HEK293 (cell line): ENCODE data around the gene RASEF.

ENCODE experiments used
- CTCF ChIA-PET: fragments of 350-600 bp; formaldehyde crosslinking; extraction: SDS; loops from one replicate; lab custom pipeline; 2021; ENCODE audit warnings: antibody characterized with exemption; lab: Yijun Ruan, JAX
- POLR2A ChIA-PET: fragments of 300-600 bp; formaldehyde crosslinking; extraction: SDS; loops from one replicate; lab custom pipeline; 2020; ENCODE audit warnings: antibody characterized with exemption, inconsistent platforms; lab: Yijun Ruan, JAX
- H3K27ac ChIP-seq: fragments of 200-500 bp; sonication (Bioruptor generic); 2 replicates; pipeline ENCODE4 v1.5.1; 2014; ENCODE audit warnings: low read depth, low read length, control low read depth, inconsistent platforms; ENCODE audit errors: extremely low read depth
- H3K36me3 ChIP-seq, 2 experiments: fragments of 200-500 bp in 1 of 2; sonication (Bioruptor generic) in 1 of 2; 1 replicate in 1 of 2; 2 replicates in 1 of 2; pipeline ENCODE4 v1.5.1; 2014 to 2017; ENCODE audit warnings: inconsistent platforms in 2 of 2, low read length in 2 of 2; ENCODE audit not compliant: control insufficient read depth in 2 of 2, insufficient read depth in 1 of 2
- H3K4me1 ChIP-seq: fragments of 200-500 bp; sonication (Bioruptor generic); 2 replicates; pipeline ENCODE4 v1.5.1; 2014; ENCODE audit warnings: mild to moderate bottlenecking, low read length, inconsistent platforms; ENCODE audit not compliant: control insufficient read depth, insufficient read depth
- H3K4me3 ChIP-seq: 2 replicates; pipeline ENCODE4 v1.5.1; 2011; ENCODE audit warnings: low read depth, mild to moderate bottlenecking, control low read depth, low read length, moderate library complexity
- H3K9me3 ChIP-seq: fragments of 200-500 bp; sonication (Bioruptor generic); 2 replicates; pipeline ENCODE4 v1.5.1; 2014; ENCODE audit warnings: low read depth, low read length, inconsistent platforms; ENCODE audit not compliant: control insufficient read depth, insufficient read depth
- GLIS2 ChIP-seq: fragments of 450-650 bp; formaldehyde crosslinking; IDR thresholded peaks from 2 replicates; pipeline ENCODE4 v1.5.1; 2016; ENCODE audit warnings: missing biosample characterization, missing genetic modification characterization
- HOXA7 ChIP-seq: sonication (generic); formaldehyde crosslinking; IDR thresholded peaks from 2 replicates; pipeline ENCODE4 v1.8.1; 2022; ENCODE audit warnings: missing genetic modification reagents, borderline replicate concordance
- KLF1 ChIP-seq: fragments of 450-650 bp; formaldehyde crosslinking; IDR thresholded peaks from 2 replicates; pipeline ENCODE4 v1.5.1; 2016; ENCODE audit warnings: missing biosample characterization, missing genetic modification characterization
- OSR2 ChIP-seq: fragments of 450-650 bp; formaldehyde crosslinking; IDR thresholded peaks from 2 replicates; pipeline ENCODE4 v1.5.1; 2016; ENCODE audit warnings: missing biosample characterization, missing genetic modification characterization
- SETDB1 ChIP-seq: IDR thresholded peaks from one replicate; pipeline ENCODE4 v1.6.1; 2017; ENCODE audit warnings: mild to moderate bottlenecking, low read length, moderate library complexity, mixed read lengths; ENCODE audit not compliant: insufficient read length
- SP3 ChIP-seq: fragments of 450-650 bp; formaldehyde crosslinking; IDR thresholded peaks from 2 replicates; pipeline ENCODE4 v1.5.1; 2016; ENCODE audit warnings: missing biosample characterization, missing genetic modification characterization
- TRIM28 ChIP-seq: IDR thresholded peaks from 2 replicates; pipeline ENCODE4 v1.6.1; 2011; ENCODE audit warnings: low read length, control low read depth, borderline replicate concordance
- WT1 ChIP-seq: fragments of 450-650 bp; formaldehyde crosslinking; IDR thresholded peaks from 2 replicates; pipeline ENCODE4 v1.5.1; 2016; ENCODE audit warnings: missing biosample characterization, missing genetic modification characterization
- ZFP37 ChIP-seq: fragments of 450-650 bp; formaldehyde crosslinking; IDR thresholded peaks from 2 replicates; pipeline ENCODE4 v1.5.1; 2016; ENCODE audit warnings: missing biosample characterization, missing genetic modification characterization
- ZNF202 ChIP-seq: fragments of 450-650 bp; formaldehyde crosslinking; IDR thresholded peaks from 2 replicates; pipeline ENCODE4 v1.5.1; 2016; ENCODE audit warnings: missing biosample characterization, missing genetic modification characterization, borderline replicate concordance
- ZNF341 ChIP-seq: fragments of 450-650 bp; formaldehyde crosslinking; IDR thresholded peaks from 2 replicates; pipeline ENCODE4; 2016; ENCODE audit warnings: low read depth, missing biosample characterization, missing genetic modification characterization
- ZNF404 ChIP-seq: fragments of 450-650 bp; formaldehyde crosslinking; IDR thresholded peaks from 2 replicates; pipeline ENCODE4 v1.5.1; 2017; ENCODE audit warnings: missing biosample characterization, missing genetic modification characterization
- ZNF514 ChIP-seq: fragments of 450-650 bp; formaldehyde crosslinking; IDR thresholded peaks from 2 replicates; pipeline ENCODE4 v1.5.1; 2016; ENCODE audit warnings: missing biosample characterization, missing genetic modification characterization
- ZNF544 ChIP-seq: fragments of 450-650 bp; formaldehyde crosslinking; IDR thresholded peaks from 2 replicates; pipeline ENCODE4 v1.5.0; 2017; ENCODE audit warnings: missing biosample characterization, missing genetic modification characterization
- ZNF777 ChIP-seq: fragments of 450-650 bp; formaldehyde crosslinking; IDR thresholded peaks from 2 replicates; pipeline ENCODE4 v1.5.1; 2017; ENCODE audit warnings: missing biosample characterization, missing genetic modification characterization, borderline replicate concordance
- ZNF785 ChIP-seq: fragments of 450-650 bp; formaldehyde crosslinking; IDR thresholded peaks from 2 replicates; pipeline ENCODE4 v1.5.1; 2016; ENCODE audit warnings: missing biosample characterization, missing genetic modification characterization
- TF ChIP-seq, protein P1 (sequence below): fragments of 450-650 bp; formaldehyde crosslinking; IDR thresholded peaks from 2 replicates; pipeline ENCODE4 v1.5.1; 2016; ENCODE audit warnings: missing biosample characterization, missing genetic modification characterization
- TF ChIP-seq, protein P2 (sequence below): fragments of 450-650 bp; formaldehyde crosslinking; IDR thresholded peaks from 2 replicates; pipeline ENCODE4 v1.5.1; 2017; ENCODE audit warnings: missing biosample characterization, missing genetic modification characterization
- TF ChIP-seq, protein P3 (sequence below): fragments of 450-650 bp; formaldehyde crosslinking; IDR thresholded peaks from 2 replicates; pipeline ENCODE4 v1.5.1; 2016; ENCODE audit warnings: missing biosample characterization, missing genetic modification characterization
- TF ChIP-seq, protein P4 (sequence below): fragments of 450-650 bp; formaldehyde crosslinking; IDR thresholded peaks from 2 replicates; pipeline ENCODE4 v1.5.1; 2016; ENCODE audit warnings: missing biosample characterization, missing genetic modification characterization
- TF ChIP-seq, protein P5 (sequence below): sonication (generic); formaldehyde crosslinking; IDR thresholded peaks from 2 replicates; pipeline ENCODE4 v1.8.1; 2022; ENCODE audit warnings: mild to moderate bottlenecking, moderate library complexity, missing genetic modification reagents
- TF ChIP-seq, protein P6 (sequence below): fragments of 450-650 bp; formaldehyde crosslinking; IDR thresholded peaks from 2 replicates; pipeline ENCODE4 v1.5.1; 2016; ENCODE audit warnings: missing biosample characterization, missing genetic modification characterization
- TF ChIP-seq, protein P7 (sequence below): fragments of 450-650 bp; formaldehyde crosslinking; IDR thresholded peaks from 2 replicates; pipeline ENCODE4 v1.5.1; 2016; ENCODE audit warnings: missing biosample characterization, missing genetic modification characterization

The RASEF gene

DNA sequence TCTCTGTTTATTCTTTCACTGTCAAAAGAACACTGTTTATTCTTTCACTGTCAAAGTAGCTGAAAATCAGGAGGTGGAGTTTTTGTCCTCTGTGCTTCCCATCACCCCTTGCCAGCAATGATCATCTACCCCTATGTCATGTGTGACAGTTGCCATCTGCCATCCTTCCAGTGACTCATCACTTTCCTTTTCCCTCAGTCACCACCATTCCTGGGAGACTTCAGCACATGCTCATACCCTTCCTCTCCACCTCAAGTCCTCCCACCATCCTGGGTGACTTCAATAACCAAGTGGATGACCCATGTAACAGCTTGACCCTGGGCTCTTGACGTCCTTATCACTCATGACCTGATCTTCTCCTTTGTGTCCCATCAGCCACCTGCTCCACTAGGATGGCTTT is 43.3 kb upstream of the RASEF start:
- ChIA-PET POLR2A (no interaction called here), CTCF (no interaction called here)
- Histone ChIP-seq H3K27ac (no peak overlapping the region), H3K4me1 (no peaks in the 10 kb centered on the region), H3K4me3 (no peak overlapping the region), H3K36me3 (no peaks in the 10 kb centered on the region), H3K9me3 (no peaks in the 10 kb centered on the region)
- TF ChIP-seq TRIM28 (no peak), ZFP37 (no peak), KLF1 (tag by site-specific recombination) (no peak), ZNF341 (no peak), ZNF514 (tag by site-specific recombination) (no peak), WT1 (no peak), ZNF544 (tag by site-specific recombination) (no peak), OSR2 (tag by site-specific recombination) (no peak), ZNF202 (tag by site-specific recombination) (no peak), ZNF777 (tag by site-specific recombination) (no peak), GLIS2 (tag by site-specific recombination) (no peak)
- TF ChIP-seq, protein P1, sequence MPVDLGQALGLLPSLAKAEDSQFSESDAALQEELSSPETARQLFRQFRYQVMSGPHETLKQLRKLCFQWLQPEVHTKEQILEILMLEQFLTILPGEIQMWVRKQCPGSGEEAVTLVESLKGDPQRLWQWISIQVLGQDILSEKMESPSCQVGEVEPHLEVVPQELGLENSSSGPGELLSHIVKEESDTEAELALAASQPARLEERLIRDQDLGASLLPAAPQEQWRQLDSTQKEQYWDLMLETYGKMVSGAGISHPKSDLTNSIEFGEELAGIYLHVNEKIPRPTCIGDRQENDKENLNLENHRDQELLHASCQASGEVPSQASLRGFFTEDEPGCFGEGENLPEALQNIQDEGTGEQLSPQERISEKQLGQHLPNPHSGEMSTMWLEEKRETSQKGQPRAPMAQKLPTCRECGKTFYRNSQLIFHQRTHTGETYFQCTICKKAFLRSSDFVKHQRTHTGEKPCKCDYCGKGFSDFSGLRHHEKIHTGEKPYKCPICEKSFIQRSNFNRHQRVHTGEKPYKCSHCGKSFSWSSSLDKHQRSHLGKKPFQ (tag by site-specific recombination): no peak
- TF ChIP-seq, protein P2, sequence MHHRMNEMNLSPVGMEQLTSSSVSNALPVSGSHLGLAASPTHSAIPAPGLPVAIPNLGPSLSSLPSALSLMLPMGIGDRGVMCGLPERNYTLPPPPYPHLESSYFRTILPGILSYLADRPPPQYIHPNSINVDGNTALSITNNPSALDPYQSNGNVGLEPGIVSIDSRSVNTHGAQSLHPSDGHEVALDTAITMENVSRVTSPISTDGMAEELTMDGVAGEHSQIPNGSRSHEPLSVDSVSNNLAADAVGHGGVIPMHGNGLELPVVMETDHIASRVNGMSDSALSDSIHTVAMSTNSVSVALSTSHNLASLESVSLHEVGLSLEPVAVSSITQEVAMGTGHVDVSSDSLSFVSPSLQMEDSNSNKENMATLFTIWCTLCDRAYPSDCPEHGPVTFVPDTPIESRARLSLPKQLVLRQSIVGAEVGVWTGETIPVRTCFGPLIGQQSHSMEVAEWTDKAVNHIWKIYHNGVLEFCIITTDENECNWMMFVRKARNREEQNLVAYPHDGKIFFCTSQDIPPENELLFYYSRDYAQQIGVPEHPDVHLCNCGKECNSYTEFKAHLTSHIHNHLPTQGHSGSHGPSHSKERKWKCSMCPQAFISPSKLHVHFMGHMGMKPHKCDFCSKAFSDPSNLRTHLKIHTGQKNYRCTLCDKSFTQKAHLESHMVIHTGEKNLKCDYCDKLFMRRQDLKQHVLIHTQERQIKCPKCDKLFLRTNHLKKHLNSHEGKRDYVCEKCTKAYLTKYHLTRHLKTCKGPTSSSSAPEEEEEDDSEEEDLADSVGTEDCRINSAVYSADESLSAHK: no peak
- TF ChIP-seq, protein P3, sequence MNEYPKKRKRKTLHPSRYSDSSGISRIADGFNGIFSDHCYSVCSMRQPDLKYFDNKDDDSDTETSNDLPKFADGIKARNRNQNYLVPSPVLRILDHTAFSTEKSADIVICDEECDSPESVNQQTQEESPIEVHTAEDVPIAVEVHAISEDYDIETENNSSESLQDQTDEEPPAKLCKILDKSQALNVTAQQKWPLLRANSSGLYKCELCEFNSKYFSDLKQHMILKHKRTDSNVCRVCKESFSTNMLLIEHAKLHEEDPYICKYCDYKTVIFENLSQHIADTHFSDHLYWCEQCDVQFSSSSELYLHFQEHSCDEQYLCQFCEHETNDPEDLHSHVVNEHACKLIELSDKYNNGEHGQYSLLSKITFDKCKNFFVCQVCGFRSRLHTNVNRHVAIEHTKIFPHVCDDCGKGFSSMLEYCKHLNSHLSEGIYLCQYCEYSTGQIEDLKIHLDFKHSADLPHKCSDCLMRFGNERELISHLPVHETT: no peak
- TF ChIP-seq, protein P4, sequence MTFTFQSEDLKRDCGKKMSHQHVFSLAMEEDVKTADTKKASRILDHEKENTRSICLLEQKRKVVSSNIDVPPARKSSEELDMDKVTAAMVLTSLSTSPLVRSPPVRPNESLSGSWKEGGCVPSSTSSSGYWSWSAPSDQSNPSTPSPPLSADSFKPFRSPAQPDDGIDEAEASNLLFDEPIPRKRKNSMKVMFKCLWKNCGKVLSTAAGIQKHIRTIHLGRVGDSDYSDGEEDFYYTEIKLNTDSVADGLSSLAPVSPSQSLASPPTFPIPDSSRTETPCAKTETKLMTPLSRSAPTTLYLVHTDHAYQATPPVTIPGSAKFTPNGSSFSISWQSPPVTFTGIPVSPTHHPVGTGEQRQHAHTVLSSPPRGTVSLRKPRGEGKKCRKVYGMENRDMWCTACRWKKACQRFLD: no peak
- TF ChIP-seq, protein P5, sequence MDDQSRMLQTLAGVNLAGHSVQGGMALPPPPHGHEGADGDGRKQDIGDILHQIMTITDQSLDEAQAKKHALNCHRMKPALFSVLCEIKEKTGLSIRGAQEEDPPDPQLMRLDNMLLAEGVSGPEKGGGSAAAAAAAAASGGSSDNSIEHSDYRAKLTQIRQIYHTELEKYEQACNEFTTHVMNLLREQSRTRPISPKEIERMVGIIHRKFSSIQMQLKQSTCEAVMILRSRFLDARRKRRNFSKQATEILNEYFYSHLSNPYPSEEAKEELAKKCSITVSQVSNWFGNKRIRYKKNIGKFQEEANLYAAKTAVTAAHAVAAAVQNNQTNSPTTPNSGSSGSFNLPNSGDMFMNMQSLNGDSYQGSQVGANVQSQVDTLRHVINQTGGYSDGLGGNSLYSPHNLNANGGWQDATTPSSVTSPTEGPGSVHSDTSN (CRISPR knock-in tag): no peak
- TF ChIP-seq, protein P6, sequence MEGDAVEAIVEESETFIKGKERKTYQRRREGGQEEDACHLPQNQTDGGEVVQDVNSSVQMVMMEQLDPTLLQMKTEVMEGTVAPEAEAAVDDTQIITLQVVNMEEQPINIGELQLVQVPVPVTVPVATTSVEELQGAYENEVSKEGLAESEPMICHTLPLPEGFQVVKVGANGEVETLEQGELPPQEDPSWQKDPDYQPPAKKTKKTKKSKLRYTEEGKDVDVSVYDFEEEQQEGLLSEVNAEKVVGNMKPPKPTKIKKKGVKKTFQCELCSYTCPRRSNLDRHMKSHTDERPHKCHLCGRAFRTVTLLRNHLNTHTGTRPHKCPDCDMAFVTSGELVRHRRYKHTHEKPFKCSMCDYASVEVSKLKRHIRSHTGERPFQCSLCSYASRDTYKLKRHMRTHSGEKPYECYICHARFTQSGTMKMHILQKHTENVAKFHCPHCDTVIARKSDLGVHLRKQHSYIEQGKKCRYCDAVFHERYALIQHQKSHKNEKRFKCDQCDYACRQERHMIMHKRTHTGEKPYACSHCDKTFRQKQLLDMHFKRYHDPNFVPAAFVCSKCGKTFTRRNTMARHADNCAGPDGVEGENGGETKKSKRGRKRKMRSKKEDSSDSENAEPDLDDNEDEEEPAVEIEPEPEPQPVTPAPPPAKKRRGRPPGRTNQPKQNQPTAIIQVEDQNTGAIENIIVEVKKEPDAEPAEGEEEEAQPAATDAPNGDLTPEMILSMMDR: no peak

DNA sequence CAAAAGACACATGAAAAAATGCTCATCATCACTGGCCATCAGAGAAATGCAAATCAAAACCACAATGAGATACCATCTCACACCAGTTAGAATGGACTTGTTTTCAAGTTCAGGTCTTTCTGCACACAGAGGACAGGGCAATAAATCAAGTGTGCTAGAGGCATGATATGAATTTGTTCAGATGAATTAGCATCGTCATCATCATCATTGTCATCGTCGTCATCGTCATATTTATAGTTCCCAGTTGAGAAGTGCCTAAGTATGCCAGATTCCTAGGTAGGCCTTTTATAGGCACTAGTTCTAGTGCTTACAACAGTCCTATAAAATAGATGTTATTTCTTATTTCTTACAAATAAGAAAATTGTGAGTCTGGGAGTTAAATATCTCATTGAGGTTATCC is 34.7 kb upstream of the RASEF start:
- ChIA-PET CTCF (no interaction called here), POLR2A (no interaction called here)
- no peak for TF ChIP-seq WT1
- TF ChIP-seq SETDB1: no peak
- no peak for TF ChIP-seq ZNF404 (tag by site-specific recombination)
- no peak for TF ChIP-seq ZNF785
- no peak for TF ChIP-seq SP3 (tag by site-specific recombination)
- TF ChIP-seq, protein P7, sequence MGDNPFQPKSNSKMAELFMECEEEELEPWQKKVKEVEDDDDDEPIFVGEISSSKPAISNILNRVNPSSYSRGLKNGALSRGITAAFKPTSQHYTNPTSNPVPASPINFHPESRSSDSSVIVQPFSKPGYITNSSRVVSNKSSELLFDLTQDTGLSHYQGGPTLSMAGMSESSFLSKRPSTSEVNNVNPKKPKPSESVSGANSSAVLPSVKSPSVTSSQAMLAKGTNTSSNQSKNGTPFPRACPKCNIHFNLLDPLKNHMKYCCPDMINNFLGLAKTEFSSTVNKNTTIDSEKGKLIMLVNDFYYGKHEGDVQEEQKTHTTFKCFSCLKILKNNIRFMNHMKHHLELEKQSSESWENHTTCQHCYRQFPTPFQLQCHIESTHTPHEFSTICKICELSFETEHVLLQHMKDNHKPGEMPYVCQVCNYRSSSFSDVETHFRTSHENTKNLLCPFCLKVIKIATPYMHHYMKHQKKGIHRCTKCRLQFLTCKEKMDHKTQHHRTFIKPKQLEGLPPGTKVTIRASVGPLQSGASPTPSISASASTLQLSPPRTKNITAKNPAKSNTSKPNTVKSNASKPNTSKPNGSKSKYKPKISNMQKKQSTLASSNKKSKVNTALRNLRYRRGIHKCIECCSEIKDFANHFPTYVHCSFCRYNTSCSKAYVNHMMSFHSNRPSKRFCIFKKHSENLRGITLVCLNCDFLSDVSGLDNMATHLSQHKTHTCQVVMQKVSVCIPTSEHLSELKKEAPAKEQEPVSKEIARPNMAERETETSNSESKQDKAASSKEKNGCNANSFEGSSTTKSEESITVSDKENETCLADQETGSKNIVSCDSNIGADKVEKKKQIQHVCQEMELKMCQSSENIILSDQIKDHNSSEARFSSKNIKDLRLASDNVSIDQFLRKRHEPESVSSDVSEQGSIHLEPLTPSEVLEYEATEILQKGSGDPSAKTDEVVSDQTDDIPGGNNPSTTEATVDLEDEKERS (tag by site-specific recombination): no peak
- no peak for TF ChIP-seq HOXA7 (CRISPR knock-in tag)

More for the DNA sequence above, 34.7 kb upstream of the RASEF start:
- Histone ChIP-seq H3K27ac (no peak overlapping the region), H3K4me1 (no peaks in the 10 kb centered on the region), H3K36me3 (no peaks in the 10 kb centered on the region), H3K4me3 (no peak overlapping the region), H3K9me3 (no peaks in the 10 kb centered on the region)
